ENCODE measurements around the gene CTAGE1.
"Not testable (repeated sequence)": the region's sequence is repeated elsewhere in the genome, so short reads cannot be mapped to it uniquely, and the experiment has no call there.

Gene CTAGE1

DNA sequence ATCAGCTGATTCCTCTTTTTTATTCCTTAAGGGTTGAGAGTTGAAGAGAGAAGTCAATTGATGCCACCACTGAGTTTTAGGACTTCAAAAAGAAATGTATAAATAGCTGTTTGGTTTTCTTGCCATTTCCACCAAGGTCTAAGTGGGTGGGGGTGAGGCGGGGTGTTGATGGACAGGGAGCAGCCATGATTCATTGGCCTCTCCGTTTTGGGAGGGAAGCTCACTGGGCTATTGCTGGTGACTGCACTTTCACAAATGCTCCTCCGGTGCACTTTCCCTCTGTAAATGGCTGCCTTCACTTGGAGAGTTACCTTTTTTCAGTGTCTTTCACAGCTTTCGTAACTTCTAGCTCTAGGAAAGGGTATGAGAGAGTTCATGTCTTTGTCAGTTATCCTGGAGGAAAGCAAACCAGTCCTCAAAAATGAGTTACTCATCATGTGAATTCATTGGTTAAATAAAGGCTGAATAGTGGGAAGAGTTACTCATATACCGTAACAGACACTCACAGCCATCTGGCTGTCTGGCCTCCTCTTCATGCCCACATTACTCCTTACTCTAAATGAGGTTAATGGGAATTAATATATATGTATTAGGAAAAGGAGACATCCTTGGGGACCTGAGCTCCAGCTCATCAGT lies 17.4 kb upstream of the CTAGE1 start:
- no peak for DNase-seq

DNA sequence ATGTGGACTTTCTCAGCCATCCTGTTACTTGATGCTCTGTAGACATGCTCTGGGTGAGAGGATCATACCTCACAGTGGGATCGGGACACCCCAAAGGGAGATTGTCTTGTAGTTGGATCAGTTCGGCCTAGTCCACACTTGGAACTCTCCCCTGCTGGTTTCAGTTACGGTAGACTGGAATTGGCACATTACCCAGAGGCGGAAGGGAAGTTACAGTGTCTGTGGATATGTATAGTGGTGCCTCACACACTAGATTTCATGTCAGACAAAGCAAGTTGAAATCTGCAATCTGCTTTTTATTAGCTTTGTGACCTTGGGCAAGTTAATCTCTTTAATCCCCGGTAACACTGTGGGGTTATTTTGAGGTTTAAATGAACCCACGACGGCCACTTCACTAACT lies 16.2 kb upstream of the CTAGE1 start:
- no peak for DNase-seq

DNA sequence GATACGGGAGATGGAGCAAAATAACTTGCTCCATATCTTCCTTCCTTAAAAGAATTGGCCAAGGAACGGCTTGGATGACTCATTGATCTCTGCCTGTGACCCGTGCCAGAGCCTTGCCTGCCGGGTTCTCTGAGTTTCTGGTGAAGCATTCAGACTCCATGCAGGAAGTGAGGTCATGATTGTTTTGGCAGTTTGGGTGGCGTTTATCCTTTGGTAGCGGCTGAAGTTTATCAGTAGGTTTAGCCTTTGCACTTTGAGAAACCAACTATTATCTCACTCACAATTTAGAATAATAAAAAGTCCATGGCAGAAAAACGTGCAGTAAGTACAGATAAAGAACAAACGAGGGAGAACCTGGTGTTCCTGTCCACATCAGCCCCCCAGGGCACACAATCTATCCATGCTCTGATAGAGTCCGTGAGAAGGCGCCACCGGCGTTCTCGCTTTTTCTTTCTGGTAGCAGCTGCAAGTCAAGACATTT lies 15.0 kb upstream of the CTAGE1 start:
- no peak for DNase-seq

DNA sequence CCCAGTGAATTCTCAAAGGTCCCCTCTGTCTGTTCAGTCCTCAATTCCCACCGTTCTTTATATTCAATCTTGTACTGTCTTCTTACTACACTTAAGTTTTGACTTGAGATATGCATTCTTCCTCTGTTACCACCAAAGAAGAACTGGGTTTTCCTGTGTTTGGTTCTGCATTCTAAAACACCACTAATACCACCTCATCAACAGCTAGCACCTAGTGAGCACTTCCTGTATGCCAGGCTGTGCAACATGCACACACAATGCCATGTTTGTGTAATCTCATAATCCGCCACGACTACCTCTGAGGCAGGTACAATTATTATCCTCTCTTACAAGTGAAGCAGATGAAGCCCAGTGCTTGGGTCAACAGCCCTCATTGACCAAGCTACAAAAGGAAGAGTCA lies 11.8 kb upstream of the CTAGE1 start:
- DNase-seq, result no peak

DNA sequence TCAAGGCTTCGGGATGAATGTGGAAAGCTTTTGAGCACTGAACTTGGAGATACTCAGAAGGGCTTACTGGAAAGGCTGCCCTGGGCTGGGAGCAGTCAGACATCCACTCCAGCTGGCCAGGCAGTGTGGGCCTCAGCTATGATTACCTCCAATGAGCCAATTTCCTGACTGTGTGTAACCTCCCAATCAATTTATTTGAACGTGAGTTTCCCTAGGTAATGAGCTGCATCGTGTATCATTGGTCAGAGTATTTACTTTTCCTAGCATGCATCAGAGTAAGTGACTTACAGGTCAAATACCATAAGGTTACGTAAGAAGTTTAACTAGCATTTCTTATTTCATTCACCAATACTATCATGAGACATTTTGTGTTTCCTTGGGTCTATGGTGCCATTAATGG lies 11.0 kb upstream of the CTAGE1 start:
- no peak for DNase-seq

DNA sequence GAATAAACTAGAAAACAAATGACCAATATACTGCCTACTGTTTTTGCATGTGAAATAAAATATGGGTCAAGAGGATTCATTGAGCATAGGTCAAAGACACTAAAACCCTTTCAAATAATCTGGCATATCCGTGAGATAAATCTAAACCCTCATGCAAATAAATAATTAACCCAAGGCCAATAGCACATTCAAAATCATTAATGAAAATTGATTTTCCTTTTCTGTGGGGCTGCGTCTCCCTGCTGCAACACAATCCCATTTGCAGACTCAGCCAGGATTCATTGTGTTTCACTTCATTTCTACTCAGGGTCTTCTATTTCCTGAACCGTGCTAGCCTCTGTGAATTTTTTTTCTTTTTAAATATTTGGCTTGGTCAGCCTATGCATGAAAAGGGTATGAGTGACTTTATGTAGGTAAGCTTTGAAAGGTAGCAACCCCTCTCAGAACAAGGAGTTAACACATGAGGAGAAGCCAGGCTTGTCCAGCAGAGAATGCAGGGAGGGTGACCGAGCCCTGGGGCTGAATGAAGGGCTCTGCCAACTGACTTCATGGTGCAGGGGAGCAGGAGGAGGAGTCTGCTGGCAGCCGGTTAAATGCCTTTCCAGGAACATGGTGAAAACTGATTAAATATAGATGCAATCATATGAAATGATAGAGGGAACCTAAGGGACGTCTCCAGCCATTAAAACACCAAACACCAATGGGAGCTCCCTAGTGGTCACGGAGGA lies 10.3 kb upstream of the CTAGE1 start:
- no peak for DNase-seq

DNA sequence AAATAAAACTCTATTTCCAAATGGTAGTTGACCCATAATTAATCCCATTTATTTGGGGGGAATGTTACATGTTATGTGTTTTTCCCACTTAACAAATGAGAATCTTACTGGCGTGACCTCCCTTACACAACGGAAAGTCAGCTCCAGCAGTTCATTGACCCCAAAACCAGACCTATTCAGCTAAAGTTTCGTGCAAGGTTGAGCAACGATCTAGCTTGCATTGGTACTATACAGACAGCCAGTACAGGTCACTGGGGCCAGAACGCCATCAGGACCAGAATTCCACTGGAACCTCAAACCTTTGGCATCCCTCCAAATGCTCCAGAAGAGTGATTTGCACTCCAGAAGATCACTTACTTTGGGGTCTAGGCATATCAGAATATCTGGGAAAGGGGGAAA lies 6.8 kb upstream of the CTAGE1 start:
- DNase-seq, result no peak

DNA sequence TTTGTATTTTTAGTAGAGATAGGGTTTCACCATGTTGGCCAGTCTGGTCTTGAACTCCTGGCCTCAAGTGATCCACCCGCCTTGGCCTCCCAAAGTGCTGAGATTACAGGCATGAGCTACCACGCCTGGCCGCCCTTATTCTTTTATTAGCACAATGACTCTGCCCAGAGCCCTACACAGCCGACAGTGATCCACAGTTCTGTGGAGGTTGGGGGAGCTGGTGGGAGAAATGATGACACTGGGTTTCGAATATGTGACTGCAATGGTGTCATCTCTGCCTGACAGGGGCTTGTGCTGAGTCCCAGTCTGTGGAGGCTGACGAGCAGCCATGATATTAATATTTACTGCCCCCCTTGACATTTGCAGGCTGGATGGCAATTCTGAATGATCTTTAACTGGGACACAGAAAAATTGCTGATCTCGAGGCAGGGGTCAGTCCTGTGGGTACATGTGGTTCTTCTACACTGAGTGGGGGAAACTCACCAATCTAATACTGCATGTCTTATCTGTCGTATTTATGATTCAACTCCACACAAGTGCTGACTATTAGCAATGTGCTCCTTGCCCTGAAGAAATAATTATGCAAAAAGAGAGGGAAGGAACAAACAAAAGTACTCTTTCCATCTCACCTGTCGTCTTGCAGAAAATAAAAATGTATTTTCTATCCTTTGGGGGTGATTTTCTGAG lies 6.3 kb upstream of the CTAGE1 start:
- no peak for DNase-seq

DNA sequence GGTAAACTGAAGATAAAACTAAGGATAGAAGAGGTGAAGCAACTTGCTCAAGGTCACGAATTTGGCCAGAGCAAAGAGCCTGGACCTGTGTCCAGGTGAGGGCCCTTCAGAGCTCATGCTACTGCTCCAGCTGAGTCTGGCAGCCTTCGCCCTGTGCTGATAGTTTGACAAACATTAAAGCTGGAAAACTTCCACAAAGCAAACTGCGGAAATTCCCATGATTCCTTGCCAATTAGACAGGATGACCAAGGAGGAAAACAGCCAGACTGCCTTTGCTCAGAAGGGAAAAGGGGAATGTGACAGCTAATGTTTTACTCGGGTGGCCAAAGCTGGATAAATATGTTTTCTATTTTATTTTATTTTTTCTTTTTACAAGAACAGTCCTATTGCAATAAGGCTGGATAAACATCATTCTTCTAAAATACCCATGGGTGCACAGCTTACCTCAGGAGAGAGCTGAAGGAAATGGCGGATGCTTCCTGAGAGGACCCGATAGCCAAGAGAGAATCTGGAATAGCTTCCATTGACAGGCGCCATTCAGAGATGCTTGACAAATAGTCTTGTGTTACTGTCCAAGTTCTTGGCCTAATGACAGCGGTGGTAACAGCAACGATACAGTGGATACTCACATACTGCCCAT lies 5.3 kb upstream of the CTAGE1 start:
- DNase-seq, result no peak

DNA sequence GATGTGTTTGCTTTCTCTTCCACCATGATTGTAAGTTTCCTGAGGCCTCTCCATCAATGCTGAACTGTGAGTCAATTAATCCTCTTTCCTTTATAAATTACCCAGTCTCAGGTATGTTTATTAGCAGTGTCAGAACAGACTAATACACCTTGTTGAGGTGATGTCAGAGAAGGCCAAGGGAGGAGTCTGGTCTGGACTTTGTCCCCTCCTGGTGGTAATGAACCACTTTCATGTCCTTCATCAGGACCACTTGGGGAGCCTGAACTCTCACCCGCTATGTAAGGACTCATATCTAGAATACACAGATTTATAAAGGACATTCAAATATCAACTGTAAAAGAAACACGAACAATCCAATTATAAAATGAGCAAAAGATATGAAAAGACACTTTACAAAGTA lies 2.9 kb upstream of the CTAGE1 start:
- DNase-seq, result no peak

DNA sequence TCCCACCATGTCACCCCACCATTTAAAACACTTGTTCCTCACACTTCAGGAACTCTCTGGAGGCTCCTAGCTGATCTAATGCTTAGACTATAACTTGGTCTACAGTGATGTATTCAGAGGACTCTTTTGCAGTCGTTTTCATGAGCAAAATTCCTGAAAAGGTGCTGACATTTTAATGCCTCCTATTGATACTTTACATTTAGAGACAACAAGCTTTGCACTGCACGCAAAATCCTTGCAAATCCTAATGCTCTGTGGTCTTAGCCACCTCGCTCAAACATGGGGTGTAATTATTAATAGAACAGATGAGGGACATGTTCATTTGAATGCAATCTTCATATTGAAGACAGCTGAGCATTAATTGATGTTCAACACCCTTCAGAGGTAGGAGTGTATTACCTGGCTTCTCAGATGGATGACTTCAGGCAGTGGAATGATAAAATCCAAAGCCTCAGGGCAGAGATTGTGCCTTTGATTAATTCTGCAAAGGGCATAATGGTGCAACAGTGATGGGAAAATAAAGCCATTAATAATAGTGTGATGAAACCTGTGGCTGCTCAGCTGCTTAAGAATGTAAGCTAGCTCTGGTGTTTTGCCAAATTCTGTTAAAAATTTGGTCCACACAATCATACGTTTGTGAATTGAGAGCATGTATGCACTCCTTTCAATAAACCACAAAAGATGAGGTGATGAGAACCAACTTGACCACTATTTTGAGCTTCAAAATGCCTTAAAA lies 5.4 kb downstream of the CTAGE1 start:
- no peak for DNase-seq

DNA sequence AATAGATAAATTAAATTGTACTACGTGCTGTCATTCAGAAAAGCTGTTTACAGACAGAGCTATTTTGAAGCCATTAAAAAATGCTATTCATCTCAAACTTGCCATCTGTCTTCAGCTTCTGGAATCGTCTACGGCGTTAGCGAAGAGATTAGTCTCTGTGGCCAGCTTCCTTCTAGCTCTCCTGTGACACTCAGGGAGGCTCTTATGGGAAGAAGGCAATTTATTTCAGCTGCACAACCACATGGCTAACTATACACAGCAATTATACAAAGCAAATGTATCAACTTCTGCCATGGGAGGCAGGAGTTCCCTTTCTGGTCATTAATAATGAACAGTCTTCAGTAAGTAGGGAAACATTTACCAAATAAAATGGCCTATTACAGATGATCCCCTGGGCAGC lies 6.3 kb downstream of the CTAGE1 start:
- DNase-seq, result no peak

DNA sequence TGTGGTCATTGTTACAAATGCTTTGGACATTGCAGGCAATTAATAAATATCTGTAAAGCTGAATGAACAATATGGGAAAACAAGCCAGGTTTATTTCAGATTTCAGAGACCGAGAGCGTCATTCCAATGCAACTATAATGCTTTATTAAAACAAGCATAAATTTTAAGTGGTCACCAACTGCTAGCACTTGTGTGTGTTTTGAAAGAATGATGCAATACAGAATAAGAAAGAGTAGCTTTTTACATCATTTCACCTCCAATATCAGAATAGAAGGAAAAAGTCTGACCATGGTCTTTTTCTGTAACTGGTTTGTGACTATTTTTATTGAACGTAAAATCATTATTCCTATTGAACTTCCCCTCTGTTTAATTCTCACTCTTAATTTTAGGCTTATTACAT lies 7.6 kb downstream of the CTAGE1 start:
- no peak for DNase-seq

DNA sequence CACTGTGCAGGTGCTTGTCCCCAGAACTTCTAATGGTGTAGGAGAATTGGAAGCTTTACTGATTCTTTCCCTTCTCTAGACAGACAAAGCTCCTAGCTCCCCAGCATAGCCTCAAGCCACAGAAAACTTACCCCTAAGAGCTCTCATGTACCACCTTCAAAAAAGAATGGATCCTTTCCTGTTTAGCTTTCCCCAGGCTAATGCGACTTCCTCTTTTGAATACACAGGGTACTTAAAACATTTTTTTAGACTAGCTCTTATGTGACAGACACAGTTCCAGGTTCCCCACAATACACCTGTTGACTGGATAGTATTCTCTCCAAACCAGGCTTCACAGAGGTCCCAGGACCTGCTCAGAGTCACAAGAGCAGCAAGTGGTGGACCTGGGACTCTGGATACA lies 8.3 kb downstream of the CTAGE1 start:
- no peak for DNase-seq

DNA sequence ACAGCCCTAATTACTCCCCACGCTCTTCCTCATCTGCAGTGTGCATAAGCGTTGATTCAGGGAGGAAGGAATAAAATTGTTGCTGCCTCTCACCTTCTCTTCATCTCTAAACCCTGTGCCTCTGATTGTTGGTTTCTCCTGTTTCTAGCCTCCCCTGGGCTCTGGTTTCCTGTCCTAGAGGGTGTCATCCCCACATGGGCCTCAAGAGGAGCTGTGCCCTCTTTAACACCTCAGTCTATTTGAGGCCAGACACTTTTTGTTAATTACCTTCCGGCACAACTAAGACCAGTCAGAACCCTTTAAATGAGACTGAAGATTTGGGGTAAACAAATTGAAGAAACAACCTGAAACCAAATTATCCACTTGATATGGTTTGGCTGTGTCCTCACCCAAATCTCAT lies 9.7 kb downstream of the CTAGE1 start:
- no peak for DNase-seq

DNA sequence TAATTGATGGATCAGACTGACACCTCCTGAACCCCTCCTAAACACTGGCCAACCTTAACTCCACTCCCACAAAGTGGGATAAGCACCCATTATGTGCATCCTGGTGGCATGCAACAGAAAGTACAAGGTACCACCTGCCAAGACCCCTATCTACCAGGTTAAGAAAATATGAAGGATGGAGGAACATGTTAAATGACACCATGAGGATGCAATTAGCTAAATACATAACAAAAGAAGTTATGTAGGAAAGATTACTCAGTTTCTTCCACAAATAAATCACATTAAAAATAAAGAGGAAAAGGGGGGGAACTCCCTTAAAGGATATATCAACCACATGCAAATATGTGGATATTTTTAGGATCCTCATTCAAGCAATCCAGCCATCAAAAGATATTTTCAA lies 12.6 kb downstream of the CTAGE1 start:
- DNase-seq, result no peak

DNA sequence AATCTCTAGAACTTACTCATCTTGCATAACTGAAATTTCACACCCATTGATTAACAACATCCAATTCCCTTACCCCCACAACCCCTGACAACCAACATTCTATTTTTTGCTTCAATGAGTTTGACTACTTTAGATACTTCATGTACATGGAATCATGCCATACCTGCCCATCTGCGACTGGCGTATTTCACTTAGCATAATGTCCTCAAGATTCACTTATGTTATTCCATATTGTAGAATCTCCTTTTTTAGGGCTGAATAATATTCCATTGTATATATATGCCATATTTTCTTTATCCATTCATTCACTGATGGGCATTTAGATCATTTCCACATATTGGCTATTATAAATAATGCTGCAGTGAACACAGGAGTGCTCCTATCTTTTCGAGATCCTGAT lies 13.8 kb downstream of the CTAGE1 start:
- no peak for DNase-seq

DNA sequence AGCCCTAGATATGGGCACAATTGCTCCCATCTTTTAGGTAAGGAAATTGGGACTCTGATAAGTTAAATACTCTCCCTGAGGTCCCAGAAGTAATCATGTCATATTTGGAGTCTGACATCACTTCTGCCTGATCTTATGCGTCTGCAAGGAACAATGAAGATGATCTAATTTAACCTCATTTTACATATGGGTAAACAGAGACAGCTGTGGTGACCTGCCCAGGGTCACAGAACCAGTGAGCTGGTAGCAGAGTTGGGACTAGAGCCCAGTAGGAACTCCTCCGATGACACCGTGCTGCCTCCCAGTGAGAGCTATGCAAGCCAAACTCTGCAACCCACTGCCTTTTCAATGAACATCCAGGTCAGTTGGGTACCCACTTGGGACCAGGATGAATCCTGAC lies 17.8 kb downstream of the CTAGE1 start:
- DNase-seq, result no peak

DNA sequence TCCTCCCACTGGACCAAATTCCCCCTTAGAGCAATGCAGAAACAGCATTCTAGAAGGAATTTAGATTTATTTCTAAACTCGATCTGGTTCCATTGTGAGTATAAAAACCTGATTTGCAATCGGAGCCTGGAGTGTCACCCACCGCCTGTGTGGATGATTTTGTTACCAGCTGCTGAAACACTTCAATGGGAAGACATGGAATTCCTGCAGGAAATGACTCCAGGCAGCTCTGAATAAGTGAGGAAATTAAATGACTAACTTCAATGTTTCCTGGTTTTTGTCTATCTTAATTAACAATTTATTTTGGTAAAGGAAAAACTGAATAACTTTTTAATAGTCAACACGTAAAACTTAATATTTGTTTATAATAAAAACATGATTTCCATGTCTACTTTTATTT lies 19.3 kb downstream of the CTAGE1 start:
- no peak for DNase-seq

DNA sequence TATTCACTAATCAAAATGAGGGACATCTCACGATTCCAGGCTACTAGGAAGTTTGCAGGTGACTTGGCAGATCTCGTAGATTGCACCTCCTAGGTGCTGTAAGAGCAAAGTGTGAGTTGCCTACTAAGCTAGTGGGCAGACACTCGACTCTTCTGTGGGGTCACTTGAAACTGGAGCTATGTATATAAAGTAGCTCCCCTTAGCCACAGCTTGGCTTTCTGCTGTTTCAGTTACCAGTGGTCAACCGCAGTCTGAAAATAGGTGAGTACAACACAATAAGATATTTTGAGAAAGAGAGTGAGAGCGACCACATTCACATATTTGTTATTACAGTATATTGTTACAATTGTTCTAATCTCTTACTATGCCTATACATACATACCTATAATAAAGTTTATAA lies 23.3 kb downstream of the CTAGE1 start:
- DNase-seq, result no peak

DNA sequence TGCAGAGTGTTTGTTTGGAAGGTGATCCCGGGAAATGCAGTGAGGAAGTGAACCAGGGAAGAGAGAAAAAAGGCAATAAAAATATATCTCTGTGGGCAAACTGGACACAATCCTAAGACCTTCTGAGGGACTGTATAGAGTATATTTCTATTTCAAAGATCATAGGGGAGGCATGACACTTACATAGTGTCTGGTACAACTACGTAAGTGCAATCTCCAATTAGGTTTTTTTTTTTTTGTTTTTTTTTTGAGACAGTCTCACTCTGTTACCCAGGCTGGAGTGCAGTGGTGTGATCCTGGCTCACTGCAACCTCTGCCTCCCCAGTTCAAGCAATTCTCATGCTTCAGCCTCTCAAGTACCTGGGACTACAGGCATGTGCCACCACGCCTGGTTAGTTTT lies 24.6 kb downstream of the CTAGE1 start:
- not testable (repeated sequence) for DNase-seq

DNA sequence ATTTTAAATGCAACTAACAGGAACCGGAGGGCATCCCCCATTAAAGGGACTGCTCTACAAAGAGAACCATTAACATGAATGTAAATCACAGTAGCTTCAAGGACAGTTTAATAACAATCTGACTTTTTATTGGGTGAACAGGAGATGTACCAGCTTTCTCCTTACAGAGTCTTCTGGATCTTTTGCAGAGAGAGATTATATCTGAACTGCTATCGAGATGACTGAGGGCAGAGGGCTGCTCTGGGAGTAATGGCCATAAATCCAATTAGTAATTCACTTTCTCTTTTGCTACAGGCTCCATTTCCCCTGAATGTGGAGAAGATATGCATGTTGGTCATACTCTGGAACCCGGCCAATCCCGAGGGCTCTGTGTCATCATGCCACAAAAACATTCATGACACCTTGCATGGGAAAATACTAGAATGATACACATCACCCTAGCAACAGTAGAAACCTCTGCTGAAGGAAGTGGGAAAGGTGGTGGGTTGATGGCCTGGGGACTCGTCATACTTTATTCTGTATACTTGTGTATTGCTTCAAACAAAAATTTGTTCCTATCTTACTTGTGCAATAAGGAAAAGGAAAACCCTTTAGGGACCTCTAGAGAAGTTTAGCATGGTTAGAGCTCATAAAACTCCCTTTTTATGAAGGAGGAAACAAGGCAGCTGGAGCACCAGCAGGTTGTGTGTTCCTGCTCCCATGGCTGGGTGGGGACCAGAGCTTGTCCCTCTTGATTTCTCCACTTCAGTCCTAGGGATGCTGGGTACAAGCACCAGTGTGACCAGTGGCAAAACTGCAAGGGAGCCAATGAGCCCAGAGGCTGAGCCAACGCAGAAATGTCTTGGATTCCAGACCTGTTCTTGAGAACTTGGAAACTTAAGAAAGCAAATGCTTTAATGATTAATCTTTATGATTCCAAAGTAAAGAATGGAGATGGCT lies 26.0 kb downstream of the CTAGE1 start:
- DNase-seq, result no peak
